ENCODE data around the gene PNPLA7. TPM values are rescaled to one million over a fixed set of nuclear protein-coding genes. Genes with fewer than 3 reads are reported as not detected.

The PNPLA7 gene
- total RNA-seq, 1 donor from 2014 or later: 8.1 TPM

GRCh38 chr9:137432687-137433348, 117.4 kb downstream of the PNPLA7 start:
- DNase-seq (ENCODE audit: low spot score): peak; percentile 53
- intact Hi-C loops (cut with DNase I): no loop called here

- intact Hi-C loops (cut with DNase I): no loop called here
- peak; percentile 69 for DNase-seq (ENCODE audit: low spot score)
Observed at GRCh38 chr9:137431416-137431931, 118.7 kb downstream of the PNPLA7 start.

- peak; percentile 69 for DNase-seq (ENCODE audit: low spot score)
Observed at GRCh38 chr9:137430723-137431415, 119.3 kb downstream of the PNPLA7 start.

GRCh38 chr9:137429974-137430722, 120.1 kb downstream of the PNPLA7 start:
- intact Hi-C loops (cut with DNase I): no loop called here
- peak; percentile 49 for DNase-seq (ENCODE audit: low spot score)

More at GRCh38 chr9:137430723-137431415, 119.3 kb downstream of the PNPLA7 start:
- intact Hi-C loops (cut with DNase I): no loop called here

GRCh38 chr9:137429546-137429890, 120.7 kb downstream of the PNPLA7 start:
- intact Hi-C loops (cut with DNase I): no loop called here

GRCh38 chr9:137428841-137429545, 121.2 kb downstream of the PNPLA7 start:
- peak; percentile 53 for DNase-seq (ENCODE audit: low spot score)
- intact Hi-C loops (cut with DNase I): no loop called here

More at GRCh38 chr9:137429546-137429890, 120.7 kb downstream of the PNPLA7 start:
- DNase-seq (ENCODE audit: low spot score): peak; percentile 4

GRCh38 chr9:137428311-137428630, 121.9 kb downstream of the PNPLA7 start:
- DNase-seq (ENCODE audit: low spot score): no peak
- intact Hi-C loops (cut with DNase I): no loop called here

- DNase-seq (ENCODE audit: low spot score): peak; percentile 49
- intact Hi-C loops (cut with DNase I): no loop called here
Observed at GRCh38 chr9:137427454-137428310, 122.5 kb downstream of the PNPLA7 start.

- DNase-seq (ENCODE audit: low spot score): peak; percentile 61
- intact Hi-C loops (cut with DNase I): no loop called here
Observed at GRCh38 chr9:137426018-137426681, 124.1 kb downstream of the PNPLA7 start.

- intact Hi-C loops (cut with DNase I): no loop called here
- peak; percentile 78 for DNase-seq (ENCODE audit: low spot score)
Observed at GRCh38 chr9:137423514-137424291, 126.5 kb downstream of the PNPLA7 start.

- intact Hi-C loops (cut with DNase I): no loop called here
- DNase-seq (ENCODE audit: low spot score): peak; percentile 96
Observed at GRCh38 chr9:137422604-137423513, 127.3 kb downstream of the PNPLA7 start, which contains the start of the genes EXD3 and NOXA1. TSS of gene EXD3 (minus strand) at chr9:137423162. CDS start at chr9:137395357, 27,805 bp downstream. TSS of gene NOXA1 (plus strand) at chr9:137423393. CDS start at chr9:137423530, 137 bp downstream.

- intact Hi-C loops (cut with DNase I): no loop called here
- DNase-seq (ENCODE audit: low spot score): peak; percentile 1
Observed at GRCh38 chr9:137421838-137422603, 128.2 kb downstream of the PNPLA7 start.

GRCh38 chr9:137417161-137418021, 132.8 kb downstream of the PNPLA7 start:
- intact Hi-C loops (cut with DNase I): no loop called here
- no peak for DNase-seq (ENCODE audit: low spot score)

- DNase-seq (ENCODE audit: low spot score): no peak
- intact Hi-C loops (cut with DNase I): no loop called here
Observed at GRCh38 chr9:137416563-137417151, 133.5 kb downstream of the PNPLA7 start.

All from cardiac septum (tissue), 1 donor.